Spleen (tissue), 11 donors: ENCODE results near the gene CEP112. TPM values are rescaled to one million over a fixed set of nuclear protein-coding genes. Genes with fewer than 3 reads are reported as not detected.
A peak's percentile ranks its signal among the peaks of the same experiment; 100 is the strongest.
"Not testable (repeated sequence)": the region's sequence is repeated elsewhere in the genome, so short reads cannot be mapped to it uniquely, and the experiment has no call there.

ENCODE experiments used
- DNase-seq: peaks from one replicate; pipeline ENCODE4 v3.0.0-alpha.2; 2020
- H3K27ac ChIP-seq, 8 donors: fragments of 200-600 bp; sonication (generic) in 7 of 8; 1 replicate in 4 of 8; 2 replicates in 4 of 8; pipeline versions ENCODE4 v1.5.0 to v1.8.0; 2016 to 2021; ENCODE audit warnings: inconsistent platforms in 4 of 8, mild to moderate bottlenecking in 4 of 8, moderate library complexity in 1 of 8
- H3K27me3 ChIP-seq, 7 donors: fragments of 200-600 bp; sonication (generic) in 6 of 7; replicated peaks in 1 of 7; 1 replicate in 4 of 7; 2 replicates in 3 of 7; pipeline versions ENCODE4 v1.5.0 to v1.8.0; 2016 to 2021; ENCODE audit warnings: inconsistent platforms in 3 of 7, mild to moderate bottlenecking in 1 of 7
- H3K36me3 ChIP-seq, 6 donors: fragments of 200-600 bp; sonication (generic) in 5 of 6; 1 replicate in 4 of 6; 2 replicates in 2 of 6; pipeline versions ENCODE4 v1.5.0 to v1.8.0; 2016 to 2021; ENCODE audit warnings: inconsistent platforms in 2 of 6
- H3K4me1 ChIP-seq, 6 donors: fragments of 200-600 bp; sonication (generic) in 5 of 6; 1 replicate in 3 of 6; 2 replicates in 3 of 6; pipeline versions ENCODE4 v1.5.0 to v1.8.0; 2016 to 2021; ENCODE audit warnings: inconsistent platforms in 3 of 6
- H3K4me3 ChIP-seq, 8 donors: fragments of 200-600 bp; sonication (generic) in 7 of 8; 1 replicate in 4 of 8; 2 replicates in 4 of 8; pipeline versions ENCODE4 v1.5.0 to v1.8.0; 2016 to 2021; ENCODE audit warnings: inconsistent platforms in 4 of 8, mild to moderate bottlenecking in 4 of 8, moderate library complexity in 2 of 8
- H3K9me3 ChIP-seq, 8 donors: fragments of 200-600 bp; sonication (generic) in 7 of 8; 1 replicate in 4 of 8; 2 replicates in 4 of 8; pipeline versions ENCODE4 v1.5.0 to v1.8.0; 2016 to 2021; ENCODE audit warnings: inconsistent platforms in 4 of 8
- CTCF ChIP-seq, 11 experiments: fragments of 200-600 bp in 7 of 11; fragments of 450-650 bp in 4 of 11; sonication (generic) in 4 of 11; IDR thresholded peaks in 8 of 11; conservative IDR thresholded peaks in 3 of 11; 1 replicate in 7 of 11; 2 replicates in 4 of 11; pipeline versions ENCODE4 v1.4.0 to v1.8.0; 2016 to 2021; ENCODE audit warnings: antibody characterized with exemption in 11 of 11, inconsistent platforms in 4 of 11, mild to moderate bottlenecking in 1 of 11
- POLR2A ChIP-seq, 3 donors: fragments of 450-650 bp; IDR thresholded peaks; one replicate each; pipeline ENCODE4 v1.5.1; 2017; ENCODE audit warnings: antibody characterized with exemption in 3 of 3, mild to moderate bottlenecking in 1 of 3
- POLR2AphosphoS5 ChIP-seq, 3 donors: sonication (generic); formaldehyde crosslinking; IDR thresholded peaks; one replicate each; pipeline ENCODE4 v1.5.1; 2017; ENCODE audit warnings: antibody characterized with exemption in 3 of 3
- WGBS, 5 donors: extraction: QIAGEN DNeasy Blood & Tissue Kit in 3 of 5; methylation state at CpG; one replicate each; pipeline versions ENCODE4 v1.1.5 to v1.1.7; 2013 to 2018; 5-methylcytosine and 5-hydroxymethylcytosine counted together
- intact Hi-C: fragments of 100-400 bp; cut with DNase I; formaldehyde crosslinking; loops from one replicate; pipeline ENCODE4 v1.15.0; 2023; ENCODE audit warnings: low total_unique reads
- polyA plus RNA-seq, 3 donors: library from polyadenylated mRNA; stranded (reverse); fragments of 200-250 nt; gene quantifications; one replicate each; pipeline ENCODE4 v1.2.1, GENCODE V29; 2013
- total RNA-seq, 7 donors: library from RNA; depleted of rRNA in 3 of 7; stranded (reverse); fragments of >200 nt in 3 of 7; fragmentation: NEBNext Ultra II Directional in 4 of 7; extraction: Animal tissue kit (Norgen Biotek cat#: 25700) in 4 of 7; gene quantifications; one replicate each; pipeline versions ENCODE4 v1.1.0 to v1.2.1, GENCODE V29; 2016 to 2021
- donor health status: healthy with polysubstance abuse.
- donor health status: DM: no; HTN: no; CAD: no; lungs with moderate emphysema.
- donor health status: DM: no; HTN: no; CAD: no.
- donor health status: Bipolar disorder and iron deficiency.
- donor health status: healthy.
- donor health status: DM: no; HTN: no; CAD: no.
- donor health status: DM: yes; HTN: yes; CAD: no.

CEP112 gene
- total and polyA plus RNA-seq, 10 donors = 3.1 to 31.0 (median 16.8) TPM

- H3K4me1 ChIP-seq = peaks cover 0 to 10% (median under 1%) of the 10 kb centered on the region in 6 donors
- H3K9me3 ChIP-seq = peaks cover 0 to 7% (median 0%) of the 10 kb centered on the region in 8 donors
- WGBS, 5 donors = 86 to 96% (median 94%) methylated on average over 4 of the region's 4 CpGs
- intact Hi-C loops = no loop called here
- no peaks in the 10 kb centered on the region for H3K36me3 ChIP-seq
- no peak overlapping the region for H3K27ac ChIP-seq
- DNase-seq = no peak
- H3K27me3 ChIP-seq = no peaks in the 10 kb centered on the region
- no peak overlapping the region for H3K4me3 ChIP-seq
- no peak for TF ChIP-seq POLR2AphosphoS5 (IDR thresholded peaks at IDR 0.05)
- no peak for TF ChIP-seq POLR2A (IDR thresholded peaks at IDR 0.05)
- no peak for TF ChIP-seq CTCF (IDR thresholded peaks at IDR 0.05 in 8 of 11, conservative IDR thresholded peaks at IDR 0.05 in 3 of 11)
These were observed 454.5 kb downstream of the CEP112 start for GRCh38 chr17:65737451-65737850.

- no peaks in the 10 kb centered on the region for H3K4me1 ChIP-seq
- H3K27me3 ChIP-seq = no peaks in the 10 kb centered on the region
- no peak for DNase-seq
- TF ChIP-seq CTCF (IDR thresholded peaks at IDR 0.05 in 8 of 11, conservative IDR thresholded peaks at IDR 0.05 in 3 of 11) (no peak), POLR2AphosphoS5 (IDR thresholded peaks at IDR 0.05) (no peak), POLR2A (IDR thresholded peaks at IDR 0.05) (no peak)
- no peaks in the 10 kb centered on the region for H3K9me3 ChIP-seq
- no peaks in the 10 kb centered on the region for H3K36me3 ChIP-seq
- H3K27ac ChIP-seq = no peak overlapping the region
- intact Hi-C loops = no loop called here
- no peak overlapping the region for H3K4me3 ChIP-seq
- 88 to 96% (median 95%) methylated on average over 3 of the region's 3 CpGs for WGBS, 5 donors
These were observed 458.6 kb downstream of the CEP112 start for GRCh38 chr17:65733314-65733713.

GRCh38 chr17:65732667-65733066 is 459.3 kb downstream of the CEP112 start:
- H3K27me3 ChIP-seq, H3K4me1 ChIP-seq, intact Hi-C loops, H3K36me3 ChIP-seq, H3K9me3 ChIP-seq, H3K27ac ChIP-seq, H3K4me3 ChIP-seq, DNase-seq: not testable (repeated sequence)
- WGBS, 5 donors = 67 to 90% (median 85%) methylated on average over 2 of the region's 2 CpGs

- Histone ChIP-seq H3K36me3 (no peaks in the 10 kb centered on the region), H3K27me3 (no peaks in the 10 kb centered on the region), H3K27ac (peak overlapping the region in 1 of 8 donors; percentile 25), H3K4me3 (no peak overlapping the region), H3K4me1 (no peaks in the 10 kb centered on the region), H3K9me3 (no peaks in the 10 kb centered on the region)
- WGBS, 5 donors = 70 to 79% (median 75%) methylated on average over 3 of the region's 3 CpGs
- DNase-seq = no peak
- intact Hi-C loops = no loop called here
- TF ChIP-seq POLR2A (IDR thresholded peaks at IDR 0.05) (no peak), CTCF (IDR thresholded peaks at IDR 0.05 in 8 of 11, conservative IDR thresholded peaks at IDR 0.05 in 3 of 11) (no peak), POLR2AphosphoS5 (IDR thresholded peaks at IDR 0.05) (no peak)
These were observed 461.2 kb downstream of the CEP112 start for GRCh38 chr17:65730711-65731169.

- no peak for DNase-seq
- intact Hi-C loops = no loop called here
- 86 to 95% (median 92%) methylated on average over 3 of the region's 3 CpGs for WGBS, 5 donors
- no peaks in the 10 kb centered on the region for H3K36me3 ChIP-seq
- no peaks in the 10 kb centered on the region for H3K9me3 ChIP-seq
- H3K27me3 ChIP-seq = no peaks in the 10 kb centered on the region
- no peaks in the 10 kb centered on the region for H3K4me1 ChIP-seq
- TF ChIP-seq CTCF (IDR thresholded peaks at IDR 0.05 in 8 of 11, conservative IDR thresholded peaks at IDR 0.05 in 3 of 11) (no peak), POLR2A (IDR thresholded peaks at IDR 0.05) (no peak), POLR2AphosphoS5 (IDR thresholded peaks at IDR 0.05) (no peak)
- H3K27ac ChIP-seq = no peak overlapping the region
- H3K4me3 ChIP-seq = no peak overlapping the region
These were observed 462.7 kb downstream of the CEP112 start for GRCh38 chr17:65729207-65729606.
